ENCODE measurements around the gene BEAN1.

Gene BEAN1

GRCh38 chr16:66427036-66427860 lies at the start of gene BEAN1:
Gene BEAN1 (plus strand): TSS chr16:66427295. CDS start chr16:66437677, 10,382 bp downstream.
- DNase-seq (ENCODE audit: low read depth in 2 of 2), result peak in 1 of 2 donors; percentile 19

- DNase-seq (ENCODE audit: low read depth in 2 of 2), result no peak
These were observed 49.8 kb upstream of the BEAN1 start for GRCh38 chr16:66377324-66377723.

GRCh38 chr16:66378741-66379570 lies 48.1 kb upstream of the BEAN1 start:
- DNase-seq (ENCODE audit: low read depth in 2 of 2), result no peak

- DNase-seq (ENCODE audit: low read depth in 2 of 2), result no peak
These were observed 47.5 kb upstream of the BEAN1 start for GRCh38 chr16:66379571-66379941.

- DNase-seq (ENCODE audit: low read depth in 2 of 2), result no peak
These were observed 46.7 kb upstream of the BEAN1 start for GRCh38 chr16:66380421-66380820.

GRCh38 chr16:66381585-66382170 lies 45.4 kb upstream of the BEAN1 start:
- DNase-seq (ENCODE audit: low read depth in 2 of 2), result no peak

GRCh38 chr16:66382171-66382965 lies 44.7 kb upstream of the BEAN1 start:
- DNase-seq (ENCODE audit: low read depth in 2 of 2), result no peak

- DNase-seq (ENCODE audit: low read depth in 2 of 2), result no peak
These were observed 44.2 kb upstream of the BEAN1 start for GRCh38 chr16:66382966-66383299.

- no peak for DNase-seq (ENCODE audit: low read depth in 2 of 2)
These were observed 43.5 kb upstream of the BEAN1 start for GRCh38 chr16:66383551-66383950.

- DNase-seq (ENCODE audit: low read depth in 2 of 2), result no peak
These were observed 41.7 kb upstream of the BEAN1 start for GRCh38 chr16:66385415-66385814.

- DNase-seq (ENCODE audit: low read depth in 2 of 2), result no peak
These were observed 40.2 kb upstream of the BEAN1 start for GRCh38 chr16:66386629-66387622.

GRCh38 chr16:66387817-66388332 lies 39.2 kb upstream of the BEAN1 start:
- no peak for DNase-seq (ENCODE audit: low read depth in 2 of 2)

- DNase-seq (ENCODE audit: low read depth in 2 of 2), result no peak
These were observed 38.5 kb upstream of the BEAN1 start for GRCh38 chr16:66388350-66389139.

GRCh38 chr16:66389256-66390176 lies 37.6 kb upstream of the BEAN1 start:
- no peak for DNase-seq (ENCODE audit: low read depth in 2 of 2)

- DNase-seq (ENCODE audit: low read depth in 2 of 2), result no peak
These were observed 36.6 kb upstream of the BEAN1 start for GRCh38 chr16:66390346-66391108.

GRCh38 chr16:66391726-66392670 lies 35.1 kb upstream of the BEAN1 start:
- no peak for DNase-seq (ENCODE audit: low read depth in 2 of 2)
